ENCODE data around the gene KIAA0825. TPM values are rescaled to one million over a fixed set of nuclear protein-coding genes. Genes with fewer than 3 reads are reported as not detected.

Gene KIAA0825
- total RNA-seq, 4 donors from 2014 or later = 1.8 to 3.4 (median 2.6) TPM

- DNase-seq = no peak
- 90 to 93% methylated on average over 1 of the region's 1 CpG for WGBS, 2 donors
- intact Hi-C loops (cut with DNase I) = no loop called here
- H3K36me3 ChIP-seq = no peaks in the 10 kb centered on the region
- no peak overlapping the region for H3K27ac ChIP-seq
- TF ChIP-seq CTCF (IDR thresholded peaks at IDR 0.05) = no peak
- TF ChIP-seq POLR2A (IDR thresholded peaks at IDR 0.05) = no peak
- H3K4me3 ChIP-seq = no peak overlapping the region
- no peaks in the 10 kb centered on the region for H3K27me3 ChIP-seq
- H3K9me3 ChIP-seq = no peaks in the 10 kb centered on the region
- no peaks in the 10 kb centered on the region for H3K4me1 ChIP-seq
Observed at GRCh38 chr5:94260096-94260495, 358.3 kb downstream of the KIAA0825 start.

- Histone ChIP-seq H3K9me3 (no peaks in the 10 kb centered on the region), H3K4me1 (no peaks in the 10 kb centered on the region), H3K27me3 (no peaks in the 10 kb centered on the region), H3K4me3 (no peak overlapping the region), H3K27ac (no peak overlapping the region), H3K36me3 (no peaks in the 10 kb centered on the region)
- no peak for DNase-seq
- intact Hi-C loops (cut with DNase I) = no loop called here
- TF ChIP-seq POLR2A (IDR thresholded peaks at IDR 0.05) (no peak), CTCF (IDR thresholded peaks at IDR 0.05) (no peak)
- WGBS, 2 donors = 60 to 64% methylated on average over 3 of the region's 3 CpGs
Observed at GRCh38 chr5:94254214-94254613, 364.2 kb downstream of the KIAA0825 start.

- no peaks in the 10 kb centered on the region for H3K36me3 ChIP-seq
- no peaks in the 10 kb centered on the region for H3K9me3 ChIP-seq
- no peak overlapping the region for H3K27ac ChIP-seq
- H3K4me1 ChIP-seq = no peaks in the 10 kb centered on the region
- no peaks in the 10 kb centered on the region for H3K27me3 ChIP-seq
- WGBS, 2 donors = 87 to 91% methylated on average over 5 of the region's 5 CpGs
- no peak overlapping the region for H3K4me3 ChIP-seq
- DNase-seq = no peak
- TF ChIP-seq CTCF (IDR thresholded peaks at IDR 0.05) (no peak), POLR2A (IDR thresholded peaks at IDR 0.05) (no peak)
- intact Hi-C loops (cut with DNase I) = no loop called here
Observed at GRCh38 chr5:94250985-94251384, 367.4 kb downstream of the KIAA0825 start.

GRCh38 chr5:94249430-94249829 is 369.0 kb downstream of the KIAA0825 start:
- no peaks in the 10 kb centered on the region for H3K36me3 ChIP-seq
- no peaks in the 10 kb centered on the region for H3K4me1 ChIP-seq
- no peak overlapping the region for H3K27ac ChIP-seq
- no peaks in the 10 kb centered on the region for H3K27me3 ChIP-seq
- no peak overlapping the region for H3K4me3 ChIP-seq
- no peak for DNase-seq
- TF ChIP-seq POLR2A (IDR thresholded peaks at IDR 0.05) (no peak), CTCF (IDR thresholded peaks at IDR 0.05) (no peak)
- intact Hi-C loops (cut with DNase I) = no loop called here
- WGBS, 2 donors = 51 to 69% methylated on average over 2 of the region's 2 CpGs
- no peaks in the 10 kb centered on the region for H3K9me3 ChIP-seq

GRCh38 chr5:94248175-94248875 is 370.1 kb downstream of the KIAA0825 start:
- Histone ChIP-seq H3K9me3 (no peaks in the 10 kb centered on the region), H3K27me3 (no peaks in the 10 kb centered on the region), H3K4me3 (no peak overlapping the region), H3K27ac (no peak overlapping the region), H3K4me1 (no peaks in the 10 kb centered on the region), H3K36me3 (no peaks in the 10 kb centered on the region)
- DNase-seq = no peak
- WGBS, 2 donors = 65 to 79% methylated on average over 2 of the region's 2 CpGs
- intact Hi-C loops (cut with DNase I) = no loop called here
- no peak for TF ChIP-seq POLR2A (IDR thresholded peaks at IDR 0.05)
- TF ChIP-seq CTCF (IDR thresholded peaks at IDR 0.05) = no peak

Data from esophagus squamous epithelium (tissue), 5 donors.